B cell (primary cell): ENCODE measurements around the gene ERO1B.

Experiments used
- CTCF ChIP-seq: fragments of 200-600 bp; IDR thresholded peaks from one replicate; pipeline ENCODE4 v1.8.0; 2022; ENCODE audit warnings: antibody characterized with exemption, mild to moderate bottlenecking
- EZH2 ChIP-seq: IDR thresholded peaks from 2 replicates; pipeline ENCODE4 v1.6.1; 2012; ENCODE audit warnings: borderline replicate concordance, low read depth, mild to moderate bottlenecking, moderate library complexity, low read length; ENCODE audit not compliant: insufficient read depth, poor library complexity, severe bottlenecking

GRCh38 chr1:236175642-236176336 is 106.0 kb downstream of the ERO1B start:
- no peak for TF ChIP-seq CTCF
- no peak for TF ChIP-seq EZH2
